HepG2 (cell line): Measurements from ENCODE around the gene LHFPL6. TPM values are rescaled to one million over a fixed set of nuclear protein-coding genes. Genes with fewer than 3 reads are reported as not detected.

ENCODE experiments used
- ATAC-seq: fragments of 200-7000 bp; cut with Tn5 transposase; 3 replicates; pipeline ENCODE4 v1.9.1; 2020; ENCODE audit warnings: mild to moderate bottlenecking, moderate library complexity
- BruUV-seq: library from RNA; stranded (reverse); fragments of 400-500 nt; replicated peaks from 2 replicates; lab custom pipeline; 2021; lab: Mats Ljungman, UMichigan
- CTCF ChIA-PET: fragments of 300-600 bp; formaldehyde crosslinking; extraction: SDS; loops from one replicate; lab custom pipeline; 2021; ENCODE audit warnings: low total read pairs, inconsistent platforms, low intra/inter-chr PET ratio; lab: Yijun Ruan, JAX
- POLR2A ChIA-PET: fragments of 350-600 bp; sonication (Branson Sonifier 250); formaldehyde crosslinking; loops from one replicate; lab custom pipeline; 2020; ENCODE audit warnings: antibody characterized with exemption, inconsistent platforms; lab: Yijun Ruan, JAX
- DNase-seq: peaks from one replicate; pipeline ENCODE4 v3.0.0-alpha.2; 2015; ENCODE audit warnings: low spot score
- FAIRE-seq: peaks from 3 replicates; lab custom pipeline; 2011; peaks lifted over from hg19 to GRCh38; lab: Jason Lieb, UNC
- H2AFZ ChIP-seq: one replicate; pipeline ENCODE4 v1.6.1; 2011; ENCODE audit warnings: low read length, inconsistent platforms
- H3K27ac ChIP-seq: fragments of 300-600 bp; 3 replicates; pipeline ENCODE4 v1.8.0; 2011; ENCODE audit warnings: mixed run types, mild to moderate bottlenecking, mixed read lengths, low read length, inconsistent platforms; ENCODE audit not compliant: insufficient read depth; ENCODE audit errors: extremely low read length
- H3K27me3 ChIP-seq, 2 experiments: fragments of 200-600 bp in 1 of 2; 2 replicates in 1 of 2; 3 replicates in 1 of 2; pipeline versions ENCODE4 v1.6.0 to v1.8.0; 2011; ENCODE audit warnings: low read length in 2 of 2, mild to moderate bottlenecking in 2 of 2, moderate library complexity in 2 of 2, inconsistent platforms in 1 of 2; ENCODE audit not compliant: insufficient read depth in 2 of 2, control insufficient read depth in 1 of 2
- H3K36me3 ChIP-seq, 2 experiments: fragments of 200-600 bp in 1 of 2; replicated peaks in 1 of 2; 2 replicates in 1 of 2; 3 replicates in 1 of 2; pipeline versions ENCODE4 v1.5.1 to v1.8.0; 2011; ENCODE audit warnings: low read length in 2 of 2, inconsistent platforms in 1 of 2; ENCODE audit not compliant: insufficient read depth in 2 of 2, control insufficient read depth in 1 of 2
- H3K4me1 ChIP-seq: 2 replicates; pipeline ENCODE4 v1.5.1; 2012; ENCODE audit warnings: low read length, inconsistent platforms; ENCODE audit not compliant: insufficient read depth
- H3K4me2 ChIP-seq: 2 replicates; pipeline ENCODE4 v1.6.0; 2011; ENCODE audit warnings: low read depth, low read length, inconsistent platforms
- H3K4me3 ChIP-seq, 3 experiments: fragments of 200-600 bp in 1 of 3; sonication (generic), shearing (Covaris generic) in 1 of 3; replicated peaks in 1 of 3; 2 replicates each; pipeline ENCODE4 v1.5.1; 2011 to 2016; ENCODE audit warnings: low read length in 3 of 3, inconsistent platforms in 2 of 3, low read depth in 2 of 3, mild to moderate bottlenecking in 2 of 3, control low read depth in 1 of 3, mixed read lengths in 1 of 3; ENCODE audit not compliant: insufficient read depth in 1 of 3
- H3K79me2 ChIP-seq: one replicate; pipeline ENCODE4 v1.6.1; 2011; ENCODE audit warnings: low read length, inconsistent platforms; ENCODE audit not compliant: insufficient read depth
- H3K9ac ChIP-seq: 2 replicates; pipeline ENCODE4 v1.6.0; 2011; ENCODE audit warnings: mild to moderate bottlenecking, low read depth, low read length, inconsistent platforms; ENCODE audit not compliant: insufficient read depth
- H3K9me3 ChIP-seq: 2 replicates; pipeline ENCODE4 v1.5.1; 2012; ENCODE audit warnings: mild to moderate bottlenecking, low read length
- H4K20me1 ChIP-seq: 2 replicates; pipeline ENCODE4 v1.6.0; 2011; ENCODE audit warnings: inconsistent platforms, mild to moderate bottlenecking, low read length, moderate library complexity; ENCODE audit not compliant: insufficient read depth
- WGBS: methylation state at CpG from one replicate; pipeline ENCODE4 v1.1.6; 2017; ENCODE audit warnings: low lambda C conversion rate; 5-methylcytosine and 5-hydroxymethylcytosine counted together
- in situ Hi-C: cut with HindIII; loops from 2 replicates; pipeline ENCODE4 v1.10.0; 2017; ENCODE audit warnings: low pct_unique_long_range_greater_than_20kb; ENCODE audit not compliant: extremely low pct_ligation_motif_present
- intact Hi-C: fragments of 100-400 bp; cut with micrococcal nuclease; formaldehyde crosslinking; loops from one replicate; pipeline ENCODE4 v1.10.0; 2022; ENCODE audit not compliant: unreplicated experiment
- polyA plus RNA-seq, 8 experiments: library from polyadenylated mRNA; depleted of rRNA in 3 of 8; stranded (reverse) in 7 of 8; unstranded in 1 of 8; fragments of >200 nt; fragmentation: Illumina TruSeq in 4 of 8; extraction: Trizol in 4 of 8; gene quantifications; 2 replicates each; pipeline versions ENCODE4 v1.2.1 to v1.2.3, GENCODE V29; 2011 to 2016; ENCODE audit warnings: low read depth in 4 of 8, missing spikeins in 1 of 8, mixed read lengths in 1 of 8; ENCODE audit not compliant: insufficient read depth in 1 of 8
- total RNA-seq, 5 experiments: library from RNA; depleted of rRNA; stranded (reverse); fragments of >200 nt; fragmentation: Illumina TruSeq; extraction: Trizol; gene quantifications; 2 replicates each; pipeline ENCODE4 v1.2.3, GENCODE V29; 2016; ENCODE audit warnings: low read depth in 1 of 5
- TF ChIP-seq, protein P1 (sequence below): sonication (generic); formaldehyde crosslinking; IDR thresholded peaks from 2 replicates; pipeline ENCODE4 v1.9.0; 2021; ENCODE audit warnings: mild to moderate bottlenecking, missing genetic modification reagents
- TF ChIP-seq, protein P2 (sequence below): sonication (generic); formaldehyde crosslinking; IDR thresholded peaks from 2 replicates; pipeline ENCODE4 v1.5.1; 2020; ENCODE audit warnings: mild to moderate bottlenecking, missing genetic modification reagents, borderline replicate concordance

LHFPL6 gene
- total and polyA plus RNA-seq, 2 of the 13 experiments (the other 11 are each of a cell fraction or from before 2014, with no cell fraction given): not detected

DNA sequence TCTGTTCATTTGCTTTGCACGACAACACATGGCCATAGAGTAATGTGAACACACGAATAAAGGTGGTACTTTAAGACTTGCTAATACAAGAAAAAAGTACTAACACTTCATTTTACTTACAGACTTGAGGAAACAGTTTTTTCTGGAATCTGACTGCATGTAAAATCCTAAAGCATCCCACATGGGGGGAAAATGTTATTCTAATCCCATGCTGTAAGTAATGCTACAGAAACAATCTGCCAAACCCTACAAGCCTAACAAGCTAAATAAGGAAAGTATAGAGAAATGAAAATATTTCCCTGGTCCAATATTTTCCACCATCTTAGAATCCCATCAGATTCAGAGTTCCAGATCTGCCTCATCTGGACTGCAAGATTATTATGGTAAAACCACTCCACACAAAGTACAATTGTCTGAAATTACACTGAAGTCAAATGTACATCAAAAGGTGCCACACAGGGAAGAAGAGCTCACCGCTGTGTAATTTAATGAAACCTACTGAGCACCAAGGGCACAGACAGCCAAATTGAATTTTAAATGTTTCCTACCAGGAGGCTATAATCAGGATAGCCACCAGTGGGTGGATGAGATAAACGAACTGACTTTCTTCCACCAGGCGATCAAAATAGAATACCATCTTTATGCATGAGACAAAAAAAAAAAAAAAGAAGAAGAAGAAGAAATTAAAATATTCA, 22.0 kb downstream of the LHFPL6 start (continued):
- TF ChIP-seq, protein P1, sequence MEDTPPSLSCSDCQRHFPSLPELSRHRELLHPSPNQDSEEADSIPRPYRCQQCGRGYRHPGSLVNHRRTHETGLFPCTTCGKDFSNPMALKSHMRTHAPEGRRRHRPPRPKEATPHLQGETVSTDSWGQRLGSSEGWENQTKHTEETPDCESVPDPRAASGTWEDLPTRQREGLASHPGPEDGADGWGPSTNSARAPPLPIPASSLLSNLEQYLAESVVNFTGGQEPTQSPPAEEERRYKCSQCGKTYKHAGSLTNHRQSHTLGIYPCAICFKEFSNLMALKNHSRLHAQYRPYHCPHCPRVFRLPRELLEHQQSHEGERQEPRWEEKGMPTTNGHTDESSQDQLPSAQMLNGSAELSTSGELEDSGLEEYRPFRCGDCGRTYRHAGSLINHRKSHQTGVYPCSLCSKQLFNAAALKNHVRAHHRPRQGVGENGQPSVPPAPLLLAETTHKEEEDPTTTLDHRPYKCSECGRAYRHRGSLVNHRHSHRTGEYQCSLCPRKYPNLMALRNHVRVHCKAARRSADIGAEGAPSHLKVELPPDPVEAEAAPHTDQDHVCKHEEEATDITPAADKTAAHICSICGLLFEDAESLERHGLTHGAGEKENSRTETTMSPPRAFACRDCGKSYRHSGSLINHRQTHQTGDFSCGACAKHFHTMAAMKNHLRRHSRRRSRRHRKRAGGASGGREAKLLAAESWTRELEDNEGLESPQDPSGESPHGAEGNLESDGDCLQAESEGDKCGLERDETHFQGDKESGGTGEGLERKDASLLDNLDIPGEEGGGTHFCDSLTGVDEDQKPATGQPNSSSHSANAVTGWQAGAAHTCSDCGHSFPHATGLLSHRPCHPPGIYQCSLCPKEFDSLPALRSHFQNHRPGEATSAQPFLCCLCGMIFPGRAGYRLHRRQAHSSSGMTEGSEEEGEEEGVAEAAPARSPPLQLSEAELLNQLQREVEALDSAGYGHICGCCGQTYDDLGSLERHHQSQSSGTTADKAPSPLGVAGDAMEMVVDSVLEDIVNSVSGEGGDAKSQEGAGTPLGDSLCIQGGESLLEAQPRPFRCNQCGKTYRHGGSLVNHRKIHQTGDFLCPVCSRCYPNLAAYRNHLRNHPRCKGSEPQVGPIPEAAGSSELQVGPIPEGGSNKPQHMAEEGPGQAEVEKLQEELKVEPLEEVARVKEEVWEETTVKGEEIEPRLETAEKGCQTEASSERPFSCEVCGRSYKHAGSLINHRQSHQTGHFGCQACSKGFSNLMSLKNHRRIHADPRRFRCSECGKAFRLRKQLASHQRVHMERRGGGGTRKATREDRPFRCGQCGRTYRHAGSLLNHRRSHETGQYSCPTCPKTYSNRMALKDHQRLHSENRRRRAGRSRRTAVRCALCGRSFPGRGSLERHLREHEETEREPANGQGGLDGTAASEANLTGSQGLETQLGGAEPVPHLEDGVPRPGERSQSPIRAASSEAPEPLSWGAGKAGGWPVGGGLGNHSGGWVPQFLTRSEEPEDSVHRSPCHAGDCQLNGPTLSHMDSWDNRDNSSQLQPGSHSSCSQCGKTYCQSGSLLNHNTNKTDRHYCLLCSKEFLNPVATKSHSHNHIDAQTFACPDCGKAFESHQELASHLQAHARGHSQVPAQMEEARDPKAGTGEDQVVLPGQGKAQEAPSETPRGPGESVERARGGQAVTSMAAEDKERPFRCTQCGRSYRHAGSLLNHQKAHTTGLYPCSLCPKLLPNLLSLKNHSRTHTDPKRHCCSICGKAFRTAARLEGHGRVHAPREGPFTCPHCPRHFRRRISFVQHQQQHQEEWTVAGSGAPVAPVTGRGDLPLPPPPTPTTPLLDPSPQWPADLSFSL (CRISPR knock-in tag): no peak

DNA sequence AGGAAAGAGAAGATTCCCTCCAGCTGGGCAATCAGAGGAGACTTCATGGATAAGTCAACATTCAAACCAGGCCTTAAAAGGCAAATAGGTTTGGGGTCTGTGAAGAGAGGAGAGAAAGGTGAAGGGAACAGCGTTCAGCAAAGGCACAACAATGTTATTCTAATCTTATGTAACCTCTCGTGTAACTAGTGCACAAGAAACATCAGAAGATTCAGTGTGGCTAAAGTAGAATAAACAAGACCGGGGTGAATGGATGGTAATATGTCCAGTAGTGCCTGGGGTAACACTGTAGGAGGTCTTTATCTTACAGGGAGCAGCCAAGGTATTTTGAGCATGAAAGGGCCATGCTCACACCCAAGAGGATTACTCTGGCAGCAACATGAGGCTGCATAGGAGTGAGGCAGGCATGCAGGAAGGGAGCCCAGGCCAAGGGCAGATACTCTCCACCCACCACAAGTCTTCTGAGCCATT, 24.1 kb downstream of the LHFPL6 start:
- ChIA-PET CTCF (no interaction called here), POLR2A (no interaction called here)
- no peaks in the 10 kb centered on the region for H3K27me3 ChIP-seq
- BruUV-seq: no TSS peak
- intact Hi-C loops: no loop called here
- H3K36me3 ChIP-seq: no peaks in the 10 kb centered on the region
- H2AFZ ChIP-seq: no peak overlapping the region
- WGBS: 0% methylated on average over 3 of the region's 3 CpGs
- FAIRE-seq (no peak), DNase-seq (no peak), ATAC-seq (no peak)
- no peaks in the 10 kb centered on the region for H3K79me2 ChIP-seq
- H3K9me3 ChIP-seq: no peaks in the 10 kb centered on the region
- in situ Hi-C loops: no loop called here
- H4K20me1 ChIP-seq: no peaks in the 10 kb centered on the region
- H3K4me2 ChIP-seq: no peak overlapping the region
- TF ChIP-seq, protein P2, sequence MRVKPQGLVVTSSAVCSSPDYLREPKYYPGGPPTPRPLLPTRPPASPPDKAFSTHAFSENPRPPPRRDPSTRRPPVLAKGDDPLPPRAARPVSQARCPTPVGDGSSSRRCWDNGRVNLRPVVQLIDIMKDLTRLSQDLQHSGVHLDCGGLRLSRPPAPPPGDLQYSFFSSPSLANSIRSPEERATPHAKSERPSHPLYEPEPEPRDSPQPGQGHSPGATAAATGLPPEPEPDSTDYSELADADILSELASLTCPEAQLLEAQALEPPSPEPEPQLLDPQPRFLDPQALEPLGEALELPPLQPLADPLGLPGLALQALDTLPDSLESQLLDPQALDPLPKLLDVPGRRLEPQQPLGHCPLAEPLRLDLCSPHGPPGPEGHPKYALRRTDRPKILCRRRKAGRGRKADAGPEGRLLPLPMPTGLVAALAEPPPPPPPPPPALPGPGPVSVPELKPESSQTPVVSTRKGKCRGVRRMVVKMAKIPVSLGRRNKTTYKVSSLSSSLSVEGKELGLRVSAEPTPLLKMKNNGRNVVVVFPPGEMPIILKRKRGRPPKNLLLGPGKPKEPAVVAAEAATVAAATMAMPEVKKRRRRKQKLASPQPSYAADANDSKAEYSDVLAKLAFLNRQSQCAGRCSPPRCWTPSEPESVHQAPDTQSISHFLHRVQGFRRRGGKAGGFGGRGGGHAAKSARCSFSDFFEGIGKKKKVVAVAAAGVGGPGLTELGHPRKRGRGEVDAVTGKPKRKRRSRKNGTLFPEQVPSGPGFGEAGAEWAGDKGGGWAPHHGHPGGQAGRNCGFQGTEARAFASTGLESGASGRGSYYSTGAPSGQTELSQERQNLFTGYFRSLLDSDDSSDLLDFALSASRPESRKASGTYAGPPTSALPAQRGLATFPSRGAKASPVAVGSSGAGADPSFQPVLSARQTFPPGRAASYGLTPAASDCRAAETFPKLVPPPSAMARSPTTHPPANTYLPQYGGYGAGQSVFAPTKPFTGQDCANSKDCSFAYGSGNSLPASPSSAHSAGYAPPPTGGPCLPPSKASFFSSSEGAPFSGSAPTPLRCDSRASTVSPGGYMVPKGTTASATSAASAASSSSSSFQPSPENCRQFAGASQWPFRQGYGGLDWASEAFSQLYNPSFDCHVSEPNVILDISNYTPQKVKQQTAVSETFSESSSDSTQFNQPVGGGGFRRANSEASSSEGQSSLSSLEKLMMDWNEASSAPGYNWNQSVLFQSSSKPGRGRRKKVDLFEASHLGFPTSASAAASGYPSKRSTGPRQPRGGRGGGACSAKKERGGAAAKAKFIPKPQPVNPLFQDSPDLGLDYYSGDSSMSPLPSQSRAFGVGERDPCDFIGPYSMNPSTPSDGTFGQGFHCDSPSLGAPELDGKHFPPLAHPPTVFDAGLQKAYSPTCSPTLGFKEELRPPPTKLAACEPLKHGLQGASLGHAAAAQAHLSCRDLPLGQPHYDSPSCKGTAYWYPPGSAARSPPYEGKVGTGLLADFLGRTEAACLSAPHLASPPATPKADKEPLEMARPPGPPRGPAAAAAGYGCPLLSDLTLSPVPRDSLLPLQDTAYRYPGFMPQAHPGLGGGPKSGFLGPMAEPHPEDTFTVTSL: no peak
- H3K4me3 ChIP-seq: no peak overlapping the region
- H3K9ac ChIP-seq: no peak overlapping the region
- no peak overlapping the region for H3K27ac ChIP-seq
- H3K4me1 ChIP-seq: no peaks in the 10 kb centered on the region
